ENCODE results near the gene BBS9. TPM values are rescaled to one million over a fixed set of nuclear protein-coding genes. Genes with fewer than 3 reads are reported as not detected.

Gene BBS9
- total and polyA plus RNA-seq, 2 donors (not counting 1 experiment from before 2014, with no cell fraction given): 8.4 to 45.2 TPM

GRCh38 chr7:33410266-33410665, 280.9 kb downstream of the BBS9 start:
- intact Hi-C loops (cut with micrococcal nuclease): no loop called here
- CTCF ChIA-PET: interaction anchor here (2.2 kb wide), 1 partner anchor 13 kb away, joined by 6 read pairs; no protein-coding TSS in a partner anchor

GRCh38 chr7:33411020-33411419, 281.7 kb downstream of the BBS9 start:
- CTCF ChIA-PET: interaction anchor here (0.6 to 2.2 kb wide), 2 partner anchors 12 to 14 kb away, joined by 3 to 6 read pairs; no protein-coding TSS in a partner anchor

More at GRCh38 chr7:33410266-33410665, 280.9 kb downstream of the BBS9 start:
- WGBS (ENCODE audit: insufficient coverage): no CpG with 5 or more reads among the region's 1 CpG
- H3K4me3 Mint-ChIP-seq: no peak overlapping the region
- Histone ChIP-seq H3K9me3 (ENCODE audit: control extremely low read depth in 1 of 3, control insufficient read depth in 2 of 3, insufficient read depth in 1 of 3, low read length in 2 of 3) (peaks cover 0 to 7% (median 0%) of the 10 kb centered on the region in 3 donors), H3K27ac (ENCODE audit: low read length in 2 of 2) (no peak overlapping the region), H3K27me3 (replicated peaks in 1 of 4; ENCODE audit: control extremely low read depth in 1 of 4, control insufficient read depth in 3 of 4, insufficient read depth in 4 of 4, low read length in 3 of 4) (no peaks in the 10 kb centered on the region), H4K20me1 (ENCODE audit: control insufficient read depth, insufficient read depth, low read length, poor library complexity, severe bottlenecking) (no peaks in the 10 kb centered on the region), H3K36me3 (replicated peaks in 1 of 2; ENCODE audit: control extremely low read depth in 1 of 2, control insufficient read depth in 1 of 2, extremely low read depth in 1 of 2, insufficient read depth in 2 of 2, low read length in 1 of 2) (no peaks in the 10 kb centered on the region), H3K79me2 (ENCODE audit: control insufficient read depth, insufficient read depth, low read length) (no peaks in the 10 kb centered on the region), H2AFZ (ENCODE audit: insufficient read depth, low read depth, low read length, poor library complexity, severe bottlenecking) (no peak overlapping the region), H3K4me1 (ENCODE audit: control insufficient read depth in 2 of 2, insufficient read depth in 2 of 2, low read length in 2 of 2) (no peaks in the 10 kb centered on the region), H3K4me2 (replicated peaks; ENCODE audit: low read depth, low read length, poor library complexity, severe bottlenecking) (no peak overlapping the region), H3K9ac (ENCODE audit: low read length) (no peak overlapping the region), H3K4me3 (ENCODE audit: control extremely low read depth in 1 of 5, extremely low read depth in 1 of 5, insufficient read depth in 1 of 5, low read depth in 2 of 5, low read length in 4 of 5) (no peak overlapping the region)
- peaks cover 6% of the 10 kb centered on the region for H3K9me3 Mint-ChIP-seq (ENCODE audit: insufficient read depth)
- no peak overlapping the region for H3K27ac Mint-ChIP-seq
- TF ChIP-seq EZH2 (IDR thresholded peaks at IDR 0.05; ENCODE audit: borderline replicate concordance, insufficient read depth, low read depth, low read length, poor library complexity, severe bottlenecking) (no peak), CTCF (IDR thresholded peaks at IDR 0.05) (no peak)
- no peaks in the 10 kb centered on the region for H3K27me3 Mint-ChIP-seq
- no peak for DNase-seq
- POLR2A ChIA-PET: no interaction called here
- no peak for ATAC-seq (ENCODE audit: low read depth)
- H3K4me1 Mint-ChIP-seq: no peaks in the 10 kb centered on the region

More at GRCh38 chr7:33411020-33411419, 281.7 kb downstream of the BBS9 start:
- no peaks in the 10 kb centered on the region for H3K4me1 Mint-ChIP-seq
- Histone ChIP-seq H3K36me3 (replicated peaks in 1 of 2; ENCODE audit: control extremely low read depth in 1 of 2, control insufficient read depth in 1 of 2, extremely low read depth in 1 of 2, insufficient read depth in 2 of 2, low read length in 1 of 2) (no peaks in the 10 kb centered on the region), H3K27ac (ENCODE audit: low read length in 2 of 2) (no peak overlapping the region), H3K4me1 (ENCODE audit: control insufficient read depth in 2 of 2, insufficient read depth in 2 of 2, low read length in 2 of 2) (no peaks in the 10 kb centered on the region), H3K4me3 (ENCODE audit: control extremely low read depth in 1 of 5, extremely low read depth in 1 of 5, insufficient read depth in 1 of 5, low read depth in 2 of 5, low read length in 4 of 5) (no peak overlapping the region), H3K9me3 (ENCODE audit: control extremely low read depth in 1 of 3, control insufficient read depth in 2 of 3, insufficient read depth in 1 of 3, low read length in 2 of 3) (peaks cover 0 to 7% (median 0%) of the 10 kb centered on the region in 3 donors), H2AFZ (ENCODE audit: insufficient read depth, low read depth, low read length, poor library complexity, severe bottlenecking) (no peak overlapping the region), H4K20me1 (ENCODE audit: control insufficient read depth, insufficient read depth, low read length, poor library complexity, severe bottlenecking) (no peaks in the 10 kb centered on the region), H3K79me2 (ENCODE audit: control insufficient read depth, insufficient read depth, low read length) (no peaks in the 10 kb centered on the region), H3K9ac (ENCODE audit: low read length) (no peak overlapping the region), H3K4me2 (replicated peaks; ENCODE audit: low read depth, low read length, poor library complexity, severe bottlenecking) (no peak overlapping the region), H3K27me3 (replicated peaks in 1 of 4; ENCODE audit: control extremely low read depth in 1 of 4, control insufficient read depth in 3 of 4, insufficient read depth in 4 of 4, low read length in 3 of 4) (no peaks in the 10 kb centered on the region)
- WGBS (ENCODE audit: insufficient coverage): no CpG with 5 or more reads among the region's 3 CpGs
- TF ChIP-seq EZH2 (IDR thresholded peaks at IDR 0.05; ENCODE audit: borderline replicate concordance, insufficient read depth, low read depth, low read length, poor library complexity, severe bottlenecking) (no peak), CTCF (IDR thresholded peaks at IDR 0.05) (no peak)
- H3K27ac Mint-ChIP-seq: no peak overlapping the region
- POLR2A ChIA-PET: no interaction called here
- ATAC-seq (ENCODE audit: low read depth): no peak
- no peak for DNase-seq
- H3K27me3 Mint-ChIP-seq: no peaks in the 10 kb centered on the region
- H3K4me3 Mint-ChIP-seq: no peak overlapping the region
- intact Hi-C loops (cut with micrococcal nuclease): no loop called here
- H3K9me3 Mint-ChIP-seq (ENCODE audit: insufficient read depth): peaks cover 6% of the 10 kb centered on the region

Data from B cell (primary cell).